Epithelial cell of proximal tubule (primary cell): ENCODE data around the gene FLT3. TPM values are rescaled to one million over a fixed set of nuclear protein-coding genes. Genes with fewer than 3 reads are reported as not detected.

ENCODE experiments used
- DNase-seq: peaks from one replicate; pipeline ENCODE4 v3.0.0-alpha.2; 2011; ENCODE audit warnings: low read depth
- H3K4me3 ChIP-seq: 2 replicates; pipeline ENCODE4 v1.5.1; 2011; ENCODE audit warnings: low read depth, mild to moderate bottlenecking, low read length
- CTCF ChIP-seq: conservative IDR thresholded peaks from 2 replicates; pipeline ENCODE4 v1.5.1; 2012; ENCODE audit warnings: low read depth, mild to moderate bottlenecking, low read length
- total RNA-seq: library from RNA; depleted of rRNA; stranded (reverse); fragments of >200 nt; gene quantifications from 2 replicates; pipeline ENCODE4 v1.2.3, GENCODE V29; 2015

Gene FLT3
- total RNA-seq, 1 donor from 2014 or later = 0.58 TPM

GRCh38 chr13:27979001-27979643, 121.3 kb downstream of the FLT3 start:
- no peak for TF ChIP-seq CTCF
- H3K4me3 ChIP-seq = no peak overlapping the region
- no peak for DNase-seq

GRCh38 chr13:27978301-27978968, 121.9 kb downstream of the FLT3 start:
- no peak overlapping the region for H3K4me3 ChIP-seq
- TF ChIP-seq CTCF = no peak
- no peak for DNase-seq

GRCh38 chr13:27977476-27978300, 122.7 kb downstream of the FLT3 start:
- no peak overlapping the region for H3K4me3 ChIP-seq
- DNase-seq = no peak
- TF ChIP-seq CTCF = no peak

- no peak for TF ChIP-seq CTCF
- no peak for DNase-seq
- H3K4me3 ChIP-seq = no peak overlapping the region
Observed at GRCh38 chr13:27976362-27977091, 123.8 kb downstream of the FLT3 start.

- no peak for DNase-seq
- no peak for TF ChIP-seq CTCF
- H3K4me3 ChIP-seq = no peak overlapping the region
Observed at GRCh38 chr13:27975564-27976361, 124.6 kb downstream of the FLT3 start.
